GM12878 (cell line): ENCODE results near the gene MRPS22. TPM values are rescaled to one million over a fixed set of nuclear protein-coding genes. Genes with fewer than 3 reads are reported as not detected.
A peak's percentile ranks its signal among the peaks of the same experiment; 100 is the strongest.

Experiments used
- ATF3 ChIP-seq: IDR thresholded peaks from 2 replicates; pipeline ENCODE4 v1.6.1; 2011; ENCODE audit warnings: low read depth, mild to moderate bottlenecking, low read length, moderate library complexity, borderline replicate concordance; ENCODE audit errors: extremely low read depth
- BACH1 ChIP-seq: fragments of 450-650 bp; IDR thresholded peaks from 2 replicates; pipeline ENCODE4 v1.6.1; 2017; ENCODE audit warnings: mild to moderate bottlenecking, borderline replicate concordance
- BRCA1 ChIP-seq: IDR thresholded peaks from 2 replicates; pipeline ENCODE4 v1.6.1; 2011; ENCODE audit warnings: low read depth, low read length, improper control_type of control experiment
- CBX5 ChIP-seq: sonication (generic); IDR thresholded peaks from 2 replicates; pipeline ENCODE4 v1.6.1; 2016; ENCODE audit warnings: low read depth, moderate library complexity, mild to moderate bottlenecking, inconsistent platforms
- CREM ChIP-seq: IDR thresholded peaks from 2 replicates; pipeline ENCODE4 v1.6.1; 2014; ENCODE audit warnings: antibody characterized with exemption, low read depth
- E2F8 ChIP-seq: fragments of 450-650 bp; IDR thresholded peaks from 2 replicates; pipeline ENCODE4 v1.6.1; 2018; ENCODE audit warnings: mild to moderate bottlenecking, low read depth, moderate library complexity; ENCODE audit not compliant: partially characterized antibody
- ETV6 ChIP-seq, 2 experiments: fragments of 450-650 bp in 1 of 2; IDR thresholded peaks in 1 of 2; conservative IDR thresholded peaks in 1 of 2; 2 replicates each; pipeline ENCODE4 v1.6.1; 2014; ENCODE audit warnings: antibody characterized with exemption in 1 of 2, borderline replicate concordance in 1 of 2, low read depth in 1 of 2, mild to moderate bottlenecking in 1 of 2, moderate library complexity in 1 of 2
- FOS ChIP-seq: IDR thresholded peaks from 3 replicates; pipeline ENCODE4 v1.6.1; 2011; ENCODE audit warnings: borderline replicate concordance; ENCODE audit not compliant: insufficient read length; ENCODE audit errors: extremely low read depth
- GABPA ChIP-seq: IDR thresholded peaks from 2 replicates; pipeline ENCODE4 v1.6.1; 2014; ENCODE audit warnings: antibody characterized with exemption, low read depth, mild to moderate bottlenecking, inconsistent platforms
- HDAC2 ChIP-seq: fragments of 200-600 bp; sonication (generic); IDR thresholded peaks from 2 replicates; pipeline ENCODE4 v1.6.1; 2017
- HDGF ChIP-seq: fragments of 450-650 bp; IDR thresholded peaks from 2 replicates; pipeline ENCODE4 v1.6.1; 2016; ENCODE audit warnings: antibody characterized with exemption
- JUND ChIP-seq: IDR thresholded peaks from 2 replicates; pipeline ENCODE4 v1.6.1; 2012; ENCODE audit warnings: low read depth, mild to moderate bottlenecking, low read length, improper control_type of control experiment, moderate library complexity
- MYB ChIP-seq: fragments of 150-350 bp; IDR thresholded peaks from 2 replicates; pipeline ENCODE4 v1.6.1; 2014; ENCODE audit warnings: mild to moderate bottlenecking, low read depth, low read length, borderline replicate concordance
- RAD51 ChIP-seq: fragments of 450-650 bp; IDR thresholded peaks from 2 replicates; pipeline ENCODE4 v1.6.1; 2016; ENCODE audit warnings: moderate library complexity, mild to moderate bottlenecking, inconsistent platforms
- RCOR1 ChIP-seq: conservative IDR thresholded peaks from 2 replicates; pipeline ENCODE4 v1.6.1; 2012; ENCODE audit warnings: low read depth, low read length, improper control_type of control experiment
- REST ChIP-seq: IDR thresholded peaks from 2 replicates; pipeline ENCODE4 v1.6.1; 2012; ENCODE audit warnings: mild to moderate bottlenecking, low read depth, low read length
- RUNX3 ChIP-seq: IDR thresholded peaks from 2 replicates; pipeline ENCODE4 v1.6.1; 2012; ENCODE audit warnings: low read length, inconsistent platforms
- SMARCA5 ChIP-seq: fragments of 450-650 bp; IDR thresholded peaks from 2 replicates; pipeline ENCODE4 v1.6.1; 2017; ENCODE audit warnings: mild to moderate bottlenecking
- SREBF2 ChIP-seq: IDR thresholded peaks from 2 replicates; pipeline ENCODE4 v1.6.1; 2012; ENCODE audit warnings: mild to moderate bottlenecking, low read length
- ZBTB40 ChIP-seq: fragments of 450-650 bp; IDR thresholded peaks from 2 replicates; pipeline ENCODE4 v1.6.1; 2016; ENCODE audit warnings: mild to moderate bottlenecking, moderate library complexity, borderline replicate concordance
- polyA plus RNA-seq, 11 experiments: library from polyadenylated mRNA; depleted of rRNA in 4 of 11; unstranded in 6 of 11; stranded (reverse) in 5 of 11; fragments of >200 nt; fragmentation: Nextera tagmentation in 4 of 11; fragmentation: Illumina TruSeq in 1 of 11; extraction: Ambion mirVana in 4 of 11; extraction: Trizol in 1 of 11; gene quantifications; 1 replicate in 1 of 11; 2 replicates in 10 of 11; pipeline versions ENCODE4 v1.2.1 to v1.2.3, GENCODE V29; 2011 to 2016; ENCODE audit warnings: inconsistent platforms in 2 of 11, missing spikeins in 2 of 11, low read depth in 1 of 11
- total RNA-seq, 4 experiments: library from RNA; depleted of rRNA in 3 of 4; stranded (reverse); fragments of >200 nt in 3 of 4; fragmentation: Illumina TruSeq in 1 of 4; extraction: Trizol in 1 of 4; gene quantifications; 2 replicates each; pipeline versions ENCODE4 v1.2.1 to v1.2.3, GENCODE V29; 2013 to 2021

Gene MRPS22
- total and polyA plus RNA-seq, 10 of the 15 experiments (the other 5 are each of a cell fraction or from before 2014, with no cell fraction given): 44.3 to 146 (median 75.2) TPM

GRCh38 chr3:139357899-139358298 lies 14.1 kb downstream of the MRPS22 start (continued):
- TF ChIP-seq CBX5: no peak
- TF ChIP-seq HDGF: no peak
- no peak for TF ChIP-seq FOS
- TF ChIP-seq REST: no peak
- TF ChIP-seq RUNX3: peak; percentile 97
- no peak for TF ChIP-seq BRCA1
- no peak for TF ChIP-seq SMARCA5
- TF ChIP-seq MYB: no peak
- TF ChIP-seq ZBTB40: no peak
- TF ChIP-seq HDAC2: no peak
- TF ChIP-seq CREM: peak; percentile 80
- no peak for TF ChIP-seq JUND
- TF ChIP-seq ATF3: no peak
- TF ChIP-seq RAD51: no peak
- no peak for TF ChIP-seq RCOR1
- TF ChIP-seq SREBF2: no peak
- no peak for TF ChIP-seq E2F8
- peak; percentile 38; the same call in 1 of the 2 replicates for TF ChIP-seq GABPA
- TF ChIP-seq ETV6 (conservative IDR thresholded peaks at IDR 0.05 in 1 of 2, IDR thresholded peaks at IDR 0.05 in 1 of 2; ENCODE audit: borderline replicate concordance in 1 of 2, low read depth in 1 of 2): peak in 1 of 2 experiments; percentile 40; a peak in 1 of 4 replicates
- no peak for TF ChIP-seq BACH1
